IPS DF 6.9 (cell line): Measurements from ENCODE around the gene LDLRAD2.
"Not testable (repeated sequence)": the region's sequence is repeated elsewhere in the genome, so short reads cannot be mapped to it uniquely, and the experiment has no call there.

ENCODE experiments used
- DNase-seq: peaks from one replicate; pipeline ENCODE4 v3.0.0-alpha.2; 2013; ENCODE audit warnings: low read depth, low spot score
- H3K27ac ChIP-seq: one replicate; pipeline ENCODE4 v1.5.1; 2013; ENCODE audit warnings: low read length, control low read depth
- H3K27me3 ChIP-seq: 2 replicates; pipeline ENCODE4 v1.6.1; 2013; ENCODE audit warnings: mild to moderate bottlenecking, low read length; ENCODE audit not compliant: control insufficient read depth, insufficient read depth
- H3K36me3 ChIP-seq: 2 replicates; pipeline ENCODE4 v1.6.1; 2013; ENCODE audit warnings: low read length; ENCODE audit not compliant: control insufficient read depth, insufficient read depth
- H3K4me1 ChIP-seq: 2 replicates; pipeline ENCODE4 v1.6.1; 2013; ENCODE audit warnings: low read length; ENCODE audit not compliant: control insufficient read depth, insufficient read depth
- H3K4me3 ChIP-seq: 2 replicates; pipeline ENCODE4 v1.5.1; 2013; ENCODE audit warnings: mild to moderate bottlenecking, low read length
- H3K9me3 ChIP-seq: 2 replicates; pipeline ENCODE4 v1.6.1; 2013; ENCODE audit warnings: low read length, inconsistent platforms; ENCODE audit not compliant: control insufficient read depth, insufficient read depth
- WGBS: extraction: QIAGEN DNeasy Blood & Tissue Kit; methylation state at CpG from one replicate; pipeline ENCODE4 v1.1.7; 2013; ENCODE audit warnings: mixed read lengths, missing lambda C conversion rate; ENCODE audit not compliant: insufficient read length, insufficient coverage; 5-methylcytosine and 5-hydroxymethylcytosine counted together

Gene LDLRAD2

GRCh38 chr1:21823980-21824702 lies 12.1 kb downstream of the LDLRAD2 start:
- H3K27me3 ChIP-seq = no peaks in the 10 kb centered on the region
- no CpG with 5 or more reads among the region's 22 CpGs for WGBS
- no peaks in the 10 kb centered on the region for H3K4me1 ChIP-seq
- no peak overlapping the region for H3K4me3 ChIP-seq
- no peak for DNase-seq
- no peaks in the 10 kb centered on the region for H3K9me3 ChIP-seq
- no peak overlapping the region for H3K27ac ChIP-seq
- peaks cover 21% of the 10 kb centered on the region for H3K36me3 ChIP-seq

DNA sequence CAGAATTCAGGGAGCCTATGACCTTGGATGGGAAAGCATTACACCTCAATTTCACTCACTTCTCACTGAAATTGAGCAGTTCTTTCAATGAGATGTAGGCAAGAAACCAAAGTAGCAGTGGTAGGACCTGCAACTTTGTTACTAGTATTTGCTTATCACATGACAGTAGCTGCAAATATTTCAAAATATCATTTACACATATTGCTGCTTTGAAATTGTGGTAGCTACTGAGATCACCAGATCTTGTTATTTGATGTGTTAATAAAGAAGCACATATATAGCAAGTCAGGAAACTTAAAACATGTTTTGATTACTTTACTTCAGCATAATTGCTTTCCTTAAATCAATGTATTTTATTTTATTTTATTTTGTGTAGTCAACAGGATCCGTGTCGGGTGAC lies 12.9 kb downstream of the LDLRAD2 start:
- H3K27ac ChIP-seq = no peak overlapping the region
- no peak overlapping the region for H3K4me3 ChIP-seq
- H3K4me1 ChIP-seq = no peaks in the 10 kb centered on the region
- DNase-seq = no peak
- no peaks in the 10 kb centered on the region for H3K9me3 ChIP-seq
- no peaks in the 10 kb centered on the region for H3K27me3 ChIP-seq
- peaks cover 28% of the 10 kb centered on the region for H3K36me3 ChIP-seq
- WGBS = no CpG with 5 or more reads among the region's 2 CpGs

GRCh38 chr1:21825393-21825792 lies 13.3 kb downstream of the LDLRAD2 start:
- peaks cover 29% of the 10 kb centered on the region for H3K36me3 ChIP-seq
- H3K27ac ChIP-seq = no peak overlapping the region
- H3K27me3 ChIP-seq = no peaks in the 10 kb centered on the region
- WGBS = no CpG with 5 or more reads among the region's 7 CpGs
- H3K4me3 ChIP-seq = no peak overlapping the region
- no peaks in the 10 kb centered on the region for H3K4me1 ChIP-seq
- no peaks in the 10 kb centered on the region for H3K9me3 ChIP-seq
- DNase-seq = no peak

GRCh38 chr1:21826694-21827093 lies 14.6 kb downstream of the LDLRAD2 start:
- H3K36me3 ChIP-seq = peaks cover 40% of the 10 kb centered on the region
- no CpG with 5 or more reads among the region's 10 CpGs for WGBS
- H3K27ac ChIP-seq, H3K27me3 ChIP-seq, H3K4me3 ChIP-seq, H3K9me3 ChIP-seq, H3K4me1 ChIP-seq, DNase-seq: not testable (repeated sequence)

DNA sequence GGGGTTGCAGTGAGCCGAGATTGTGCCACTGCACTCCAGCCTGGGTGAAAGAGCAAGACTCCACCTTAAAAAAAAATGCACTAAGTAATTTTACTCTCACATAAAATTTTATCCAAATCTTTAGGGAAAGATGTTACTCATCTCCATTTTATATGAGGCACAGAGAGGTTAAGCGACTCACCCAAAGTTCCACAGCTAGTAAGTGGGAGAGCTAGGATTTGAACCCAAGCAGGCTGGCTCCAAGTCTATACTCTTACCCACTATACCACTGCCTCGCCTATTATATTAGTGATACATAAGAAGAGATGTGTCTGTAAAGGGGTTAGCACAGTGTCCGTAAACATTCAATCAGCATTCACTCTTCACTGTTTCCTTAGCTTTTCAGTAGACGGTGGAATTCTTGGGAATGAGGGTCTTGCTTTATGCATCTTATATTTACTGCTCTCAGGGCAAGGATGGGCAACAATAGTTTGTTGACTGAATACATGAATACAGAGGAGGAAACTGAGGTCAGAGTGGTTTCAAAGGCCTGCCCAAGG lies 15.1 kb downstream of the LDLRAD2 start:
- no CpG with 5 or more reads among the region's 5 CpGs for WGBS
- Histone ChIP-seq H3K36me3 (peaks cover 44% of the 10 kb centered on the region), H3K27me3 (no peaks in the 10 kb centered on the region), H3K27ac (no peak overlapping the region), H3K9me3 (no peaks in the 10 kb centered on the region), H3K4me1 (no peaks in the 10 kb centered on the region), H3K4me3 (no peak overlapping the region)
- no peak for DNase-seq

DNA sequence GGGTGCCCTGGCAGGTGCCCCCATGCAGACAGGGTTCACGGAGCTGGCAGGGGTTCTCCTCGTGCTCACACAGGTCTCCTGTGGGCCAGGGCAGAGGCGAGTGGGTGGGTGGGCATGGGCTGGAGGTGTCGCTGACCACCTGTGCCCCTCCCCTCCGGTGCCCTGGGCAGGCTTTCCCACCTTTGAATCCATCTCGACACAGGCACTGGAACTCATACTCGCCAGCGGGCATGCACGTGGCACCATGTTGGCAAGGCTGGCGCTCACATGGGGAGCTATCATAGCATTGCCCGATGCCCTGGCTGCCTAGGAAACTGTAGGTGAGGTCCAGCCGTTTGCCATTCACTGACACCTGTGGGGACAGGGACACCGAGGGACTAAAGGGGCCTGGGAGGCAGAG lies 16.0 kb downstream of the LDLRAD2 start:
- no CpG with 5 or more reads among the region's 13 CpGs for WGBS
- H3K27ac ChIP-seq = no peak overlapping the region
- H3K9me3 ChIP-seq = no peaks in the 10 kb centered on the region
- no peak for DNase-seq
- H3K4me1 ChIP-seq = no peaks in the 10 kb centered on the region
- no peaks in the 10 kb centered on the region for H3K27me3 ChIP-seq
- no peak overlapping the region for H3K4me3 ChIP-seq
- peaks cover 41% of the 10 kb centered on the region for H3K36me3 ChIP-seq

DNA sequence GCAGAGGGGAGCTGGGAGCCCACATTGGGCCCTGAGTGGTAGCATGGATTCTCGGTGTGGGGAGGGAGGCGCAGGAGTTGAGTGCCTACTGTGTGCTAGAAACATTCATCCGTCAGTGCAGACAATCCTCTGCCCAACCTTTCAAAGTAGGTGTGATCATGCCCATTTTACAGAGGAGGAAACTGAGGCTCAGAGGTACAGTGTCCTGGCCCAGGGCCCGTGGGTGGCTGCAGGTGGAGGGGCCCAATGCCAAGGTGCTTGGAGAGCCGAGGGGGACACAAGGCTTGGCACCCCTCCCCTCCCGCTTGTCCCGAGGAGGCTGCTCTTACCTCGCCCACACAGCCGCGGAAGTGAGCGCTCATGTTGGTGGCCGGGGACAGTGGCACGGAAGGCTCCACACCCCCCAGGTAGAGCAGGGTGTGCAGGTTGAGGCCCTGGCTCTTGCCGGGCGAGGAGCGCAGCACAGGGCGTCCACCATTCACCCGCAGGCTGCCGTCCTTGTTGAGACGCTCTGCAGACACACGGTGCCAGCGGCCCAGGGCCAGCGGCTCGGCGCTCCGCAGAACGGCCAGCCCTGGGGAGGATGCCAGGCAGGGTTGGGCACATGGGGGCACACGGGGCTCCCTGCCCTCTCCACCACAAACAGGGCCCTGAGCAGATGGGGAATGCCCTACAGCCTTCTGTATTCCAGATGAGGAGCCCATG lies 16.6 kb downstream of the LDLRAD2 start:
- H3K27me3 ChIP-seq = no peaks in the 10 kb centered on the region
- H3K27ac ChIP-seq = no peak overlapping the region
- no peaks in the 10 kb centered on the region for H3K9me3 ChIP-seq
- H3K4me3 ChIP-seq = no peak overlapping the region
- no CpG with 5 or more reads among the region's 28 CpGs for WGBS
- no peak for DNase-seq
- H3K36me3 ChIP-seq = peaks cover 44% of the 10 kb centered on the region
- H3K4me1 ChIP-seq = no peaks in the 10 kb centered on the region

GRCh38 chr1:21829294-21829693 lies 17.2 kb downstream of the LDLRAD2 start:
- WGBS = no CpG with 5 or more reads among the region's 17 CpGs
- no peaks in the 10 kb centered on the region for H3K4me1 ChIP-seq
- no peak overlapping the region for H3K4me3 ChIP-seq
- no peaks in the 10 kb centered on the region for H3K27me3 ChIP-seq
- DNase-seq = no peak
- peaks cover 49% of the 10 kb centered on the region for H3K36me3 ChIP-seq
- no peaks in the 10 kb centered on the region for H3K9me3 ChIP-seq
- H3K27ac ChIP-seq = no peak overlapping the region

- no peaks in the 10 kb centered on the region for H3K9me3 ChIP-seq
- H3K36me3 ChIP-seq = peaks cover 60% of the 10 kb centered on the region
- no CpG with 5 or more reads among the region's 23 CpGs for WGBS
- H3K4me3 ChIP-seq = no peak overlapping the region
- DNase-seq = no peak
- no peaks in the 10 kb centered on the region for H3K4me1 ChIP-seq
- H3K27me3 ChIP-seq = no peaks in the 10 kb centered on the region
- H3K27ac ChIP-seq = no peak overlapping the region
Observed at GRCh38 chr1:21830792-21831453, 18.9 kb downstream of the LDLRAD2 start.

DNA sequence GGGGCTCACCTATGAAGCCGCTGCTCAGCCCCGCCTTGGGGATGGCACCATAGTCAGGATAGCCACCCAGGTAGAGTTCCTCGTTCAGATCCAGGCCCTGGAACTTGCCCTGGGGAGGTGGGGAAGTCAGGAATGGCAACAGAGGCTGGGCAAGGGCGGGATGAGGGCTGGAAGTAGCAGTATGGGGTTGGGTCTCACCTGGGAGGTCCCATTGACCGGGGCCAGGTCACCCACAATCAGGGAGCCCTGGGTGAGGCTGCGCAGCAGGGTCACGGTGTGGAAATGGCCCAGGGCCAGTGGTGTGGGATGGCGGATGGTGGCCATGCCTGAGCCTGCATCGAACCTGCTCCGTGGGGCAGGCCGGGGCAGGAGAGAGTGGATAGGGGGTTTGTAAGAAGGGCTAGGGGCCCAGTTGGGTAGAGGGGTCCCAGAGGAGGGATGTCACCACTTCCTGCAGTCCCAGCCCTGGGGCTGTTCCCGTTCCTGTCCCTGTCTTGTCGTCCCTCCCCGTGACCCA lies 19.4 kb downstream of the LDLRAD2 start:
- H3K9me3 ChIP-seq = no peaks in the 10 kb centered on the region
- DNase-seq = no peak
- no peak overlapping the region for H3K27ac ChIP-seq
- H3K4me1 ChIP-seq = no peaks in the 10 kb centered on the region
- no CpG with 5 or more reads among the region's 14 CpGs for WGBS
- no peak overlapping the region for H3K4me3 ChIP-seq
- peaks cover 60% of the 10 kb centered on the region for H3K36me3 ChIP-seq
- no peaks in the 10 kb centered on the region for H3K27me3 ChIP-seq
